Midbrain (tissue), 1 donor: ENCODE results near the gene NUMB.
"Not testable (repeated sequence)": the region's sequence is repeated elsewhere in the genome, so short reads cannot be mapped to it uniquely, and the experiment has no call there.

Experiments
- DNase-seq: peaks from one replicate; lab custom pipeline; 2025; lab: John Stamatoyannopoulos, UW

Gene NUMB

DNA sequence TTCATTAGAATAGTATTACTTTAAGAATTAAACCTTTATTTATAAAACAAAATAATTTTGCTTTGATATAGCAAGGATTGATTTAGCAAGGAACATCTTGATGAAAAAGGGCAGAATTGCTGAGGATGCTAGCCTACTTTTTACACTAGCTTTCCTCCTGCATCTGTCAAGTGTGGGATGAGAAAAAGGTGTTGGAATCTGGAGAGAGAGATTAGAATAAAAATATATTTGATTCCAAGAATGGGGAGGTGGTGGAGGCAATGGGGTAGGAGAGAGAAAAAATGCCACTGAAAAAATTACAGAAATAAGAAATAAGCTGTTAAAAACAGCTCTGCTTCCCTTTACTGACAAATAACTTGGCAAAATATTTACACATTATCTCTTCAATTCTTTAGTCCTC is 98.9 kb downstream of the NUMB start:
- DNase-seq: no peak

DNA sequence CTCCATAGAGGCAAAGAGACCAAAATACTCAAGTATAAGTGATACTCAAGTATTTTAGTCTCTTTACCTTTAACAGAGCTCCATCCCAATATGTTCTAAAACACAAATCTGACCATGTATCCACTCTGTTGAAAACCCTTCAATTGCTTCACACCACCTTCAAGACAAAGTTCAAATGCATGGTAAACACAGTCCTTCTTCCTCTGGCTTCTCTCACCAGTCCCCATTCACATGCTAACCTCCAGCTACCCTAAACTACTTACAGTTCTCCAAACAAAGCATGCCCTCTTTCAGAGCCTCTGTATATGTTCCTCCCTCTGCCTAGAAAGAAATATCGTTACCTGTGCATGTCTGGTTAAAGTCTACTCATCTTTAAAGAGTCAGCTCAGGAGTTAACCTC is 100.2 kb downstream of the NUMB start:
- DNase-seq: no peak

DNA sequence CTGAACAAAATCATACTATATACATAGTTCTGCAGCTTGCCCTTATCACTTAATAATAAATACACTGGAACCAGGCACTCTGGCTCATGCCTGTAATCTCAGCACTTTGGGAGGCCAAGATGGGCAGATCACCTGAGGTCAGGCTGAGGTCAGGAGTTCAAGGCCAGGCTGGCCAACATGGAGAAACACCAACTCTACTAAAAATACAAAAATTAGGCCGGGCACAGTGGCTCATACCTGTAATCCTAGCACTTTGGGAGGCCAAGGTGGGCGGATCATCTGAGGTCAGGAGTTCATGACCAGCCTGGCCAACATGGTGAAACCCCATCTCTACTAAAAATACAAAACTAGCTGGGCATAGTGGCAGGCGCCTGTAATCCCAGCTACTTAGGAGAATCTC is 109.3 kb downstream of the NUMB start:
- not testable (repeated sequence) for DNase-seq

DNA sequence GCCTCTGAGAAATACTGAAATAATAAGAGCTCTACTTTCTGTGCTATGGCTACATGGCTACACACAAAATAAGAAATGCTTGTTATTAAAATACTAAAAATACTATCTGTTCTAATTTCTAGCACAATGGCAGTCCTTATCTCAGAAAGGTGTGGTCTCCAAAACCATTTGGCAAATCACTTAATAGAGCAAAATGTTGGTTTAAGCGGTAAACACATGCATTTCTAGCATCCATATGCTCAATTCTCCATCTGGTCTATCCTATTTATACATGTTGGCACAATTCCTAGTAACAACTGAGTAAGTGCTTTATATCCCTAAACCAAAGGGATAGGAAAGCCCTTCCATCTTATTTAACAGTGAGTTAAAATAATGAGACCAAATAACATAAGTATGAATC is 114.0 kb downstream of the NUMB start:
- no peak for DNase-seq

DNA sequence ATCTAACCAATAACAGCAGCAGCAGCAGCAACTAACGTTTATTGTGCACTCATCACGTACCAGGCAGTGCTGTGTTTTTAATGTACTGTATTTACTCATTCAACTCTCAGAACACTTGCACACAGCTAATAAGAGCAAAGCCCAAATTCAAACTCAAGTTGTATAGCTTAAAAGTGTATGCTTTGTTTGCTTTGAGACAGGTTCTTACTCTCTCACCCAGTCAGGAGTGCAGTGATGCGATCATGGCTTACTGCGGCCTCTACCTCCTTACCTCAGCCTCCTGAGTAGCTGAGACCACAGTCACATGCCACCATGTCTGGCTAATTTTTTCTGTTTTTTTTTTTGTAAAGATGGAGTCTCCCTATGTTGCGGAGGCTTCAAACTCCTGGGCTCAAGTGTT is 115.7 kb downstream of the NUMB start:
- no peak for DNase-seq

DNA sequence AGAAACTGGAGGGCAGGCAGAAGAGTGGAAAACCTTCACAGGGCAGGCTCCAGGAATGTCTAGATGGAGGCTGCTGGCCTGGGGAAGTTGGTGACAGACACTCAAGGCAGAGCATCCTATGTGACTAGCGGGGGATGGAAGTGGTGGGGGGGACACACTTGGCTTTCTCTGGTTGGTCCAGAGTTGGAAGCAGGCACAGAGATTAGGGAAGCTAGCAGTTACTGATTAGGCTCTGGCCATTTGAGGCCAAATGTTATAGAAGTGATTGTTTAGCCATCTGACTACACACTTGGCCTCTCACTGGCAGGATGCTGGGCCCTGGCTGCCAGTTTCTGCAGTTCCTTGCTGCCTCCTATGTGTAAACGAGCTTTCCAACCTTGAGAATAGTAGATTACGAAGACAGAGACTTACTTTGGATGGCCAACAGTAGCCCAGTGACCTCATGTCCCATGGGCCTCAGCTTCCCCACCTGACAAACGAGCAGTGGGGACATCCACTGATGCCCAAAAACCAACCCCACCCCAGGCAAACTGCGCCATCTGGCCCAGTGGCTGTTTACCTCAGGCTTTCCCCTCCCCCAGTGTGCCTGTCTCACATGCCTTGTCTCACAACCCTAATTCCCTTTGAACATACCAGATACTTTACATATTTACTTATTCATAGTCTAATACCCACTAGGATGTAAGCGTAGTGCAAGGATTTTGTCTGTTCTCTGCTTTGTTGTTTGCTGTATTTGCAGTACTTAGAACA is 118.3 kb downstream of the NUMB start:
- DNase-seq: no peak

DNA sequence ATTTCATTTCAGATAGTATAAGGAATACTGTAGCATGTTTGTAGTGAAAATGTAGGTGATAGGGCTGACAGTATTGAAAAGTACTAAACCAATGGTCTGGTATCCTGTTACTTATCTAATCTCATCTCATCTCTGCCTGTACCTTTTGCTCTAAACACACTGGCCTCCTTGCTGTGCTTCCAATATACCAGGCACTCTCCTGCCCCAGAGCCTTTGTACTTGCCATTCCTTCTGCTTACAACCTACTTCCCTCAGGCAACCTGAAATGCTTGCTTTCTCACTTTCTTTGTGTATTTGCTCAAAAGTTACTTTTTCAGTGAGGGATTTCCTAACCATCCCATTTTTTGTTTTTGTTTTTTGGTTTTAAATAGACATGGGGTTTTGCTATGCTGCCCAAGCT is 119.1 kb downstream of the NUMB start:
- DNase-seq: no peak

DNA sequence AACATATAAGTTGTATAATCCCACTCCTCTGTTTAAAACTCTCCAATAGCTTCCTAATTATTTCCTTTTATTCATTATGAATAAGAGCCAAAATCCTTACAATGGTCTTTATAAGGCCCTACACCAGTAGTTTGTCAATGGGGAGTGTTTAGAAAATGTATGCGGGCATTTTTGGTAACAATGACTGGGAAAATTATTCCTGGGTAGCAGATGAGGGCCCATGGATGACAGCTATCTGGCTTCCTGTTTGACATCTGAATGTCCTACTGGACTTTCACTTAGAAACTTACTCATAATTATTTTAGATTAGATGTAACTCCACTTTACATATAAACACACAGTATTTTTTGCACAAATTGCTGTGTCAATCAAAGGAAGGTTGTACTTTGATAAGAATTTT is 119.8 kb downstream of the NUMB start:
- no peak for DNase-seq

DNA sequence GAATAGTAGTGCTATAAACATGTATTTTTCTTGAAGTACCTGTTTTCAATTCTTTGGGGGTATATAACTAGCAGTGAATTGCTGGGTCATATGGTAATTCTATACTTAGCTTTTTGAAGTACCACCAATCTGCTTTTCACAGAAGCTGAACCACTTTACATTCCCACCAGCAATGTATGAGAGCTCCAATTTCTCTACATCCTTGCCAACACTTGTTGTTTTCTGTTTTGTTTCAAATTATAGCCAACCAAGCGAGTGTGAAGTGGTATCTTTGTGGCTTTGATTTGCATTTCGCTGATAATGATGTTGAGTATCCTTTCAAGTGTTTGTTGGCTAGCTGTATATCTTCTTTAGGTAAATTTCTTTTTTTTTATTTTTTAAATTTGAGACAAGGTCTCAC is 125.3 kb downstream of the NUMB start:
- DNase-seq: no peak

DNA sequence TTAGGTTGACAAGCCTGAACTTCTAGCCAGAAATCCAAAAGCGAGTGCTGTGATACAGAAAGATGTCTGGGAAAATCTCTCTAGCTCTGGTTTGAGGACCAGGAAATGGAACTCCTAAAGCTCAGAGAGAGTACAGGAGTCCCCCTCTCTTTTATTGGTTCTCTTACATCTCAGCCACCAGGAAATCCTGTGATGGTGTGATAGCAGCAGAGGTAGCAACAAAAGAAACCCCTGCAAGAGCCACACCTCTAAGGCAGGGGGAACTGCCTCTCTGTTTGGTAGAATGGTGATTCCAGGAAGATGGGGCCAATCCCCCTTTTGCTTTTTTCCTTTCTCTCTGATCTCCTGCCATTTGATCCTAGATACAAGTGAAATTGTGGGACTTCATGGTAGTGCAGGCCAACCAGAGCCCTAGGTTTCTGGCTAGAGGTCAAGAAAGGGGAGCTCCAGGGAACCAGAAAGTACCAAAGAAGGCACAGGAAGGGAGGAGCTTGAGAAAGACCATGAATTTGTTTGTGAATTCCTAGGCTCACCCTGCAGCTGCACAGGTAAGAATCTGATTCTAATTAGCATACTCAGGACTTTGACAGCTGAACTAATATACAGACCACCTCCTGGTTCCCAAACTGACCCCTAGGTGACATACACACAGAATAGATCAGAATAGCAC is 132.6 kb downstream of the NUMB start:
- DNase-seq: no peak

DNA sequence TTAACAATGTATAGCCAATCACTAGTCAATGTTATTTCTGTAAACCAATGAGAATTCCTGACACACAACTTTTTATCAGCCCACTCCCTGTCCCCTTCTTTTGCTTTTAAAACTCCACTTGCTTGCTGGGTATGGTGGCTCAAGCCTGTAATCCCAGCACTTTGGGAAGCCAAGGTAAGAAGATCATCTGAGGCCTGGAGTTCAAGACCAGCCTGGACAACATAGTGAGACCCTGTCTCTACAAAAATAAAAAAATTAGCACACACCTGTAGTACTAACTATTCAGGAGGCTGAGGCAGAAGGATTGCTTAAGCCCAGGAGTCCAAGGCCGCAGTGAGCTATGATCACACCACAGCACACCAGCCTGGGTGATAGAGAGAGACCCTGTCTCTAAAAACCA is 133.3 kb downstream of the NUMB start:
- no peak for DNase-seq

DNA sequence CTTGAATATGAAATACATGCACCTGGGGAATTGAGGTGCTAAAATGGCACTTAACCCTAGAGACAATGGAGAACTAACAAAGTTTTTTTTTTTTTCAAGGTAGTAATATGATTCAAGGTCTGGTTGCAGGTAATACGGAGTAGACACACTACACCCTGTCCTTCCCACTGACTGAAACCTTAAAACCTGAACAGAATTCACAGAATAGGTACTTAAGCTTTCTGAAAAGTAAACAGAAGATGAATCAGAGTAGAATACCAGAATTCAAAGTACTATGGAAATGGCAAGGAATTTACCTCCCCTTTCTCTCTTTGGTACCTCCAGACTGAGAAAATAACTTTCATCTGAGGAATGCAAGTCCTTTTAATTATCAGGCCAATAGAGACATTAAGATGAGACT is 133.8 kb downstream of the NUMB start:
- no peak for DNase-seq

DNA sequence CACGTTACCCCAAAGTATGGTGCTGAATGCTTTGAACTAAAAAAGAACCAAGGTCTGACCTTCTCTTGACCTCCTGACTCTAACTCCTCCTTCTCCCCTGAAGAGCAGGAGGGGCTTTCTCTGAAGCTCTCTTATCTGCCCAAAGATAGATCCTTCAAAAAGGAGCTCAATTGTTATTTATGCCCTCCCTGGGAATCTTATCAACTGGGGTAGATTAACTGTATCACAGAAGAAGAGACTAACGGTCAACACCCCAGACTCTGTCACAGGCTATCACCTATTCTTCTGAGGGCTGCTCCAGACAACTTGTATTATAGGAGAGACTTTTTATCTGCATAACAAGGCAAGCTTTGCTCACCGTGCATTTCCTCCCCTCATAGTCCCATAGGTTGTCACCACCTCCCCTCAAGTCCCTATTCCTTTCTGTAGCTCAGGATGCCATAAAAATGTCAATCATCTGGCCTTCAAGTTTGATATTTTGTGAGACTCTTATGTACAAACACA is 134.4 kb downstream of the NUMB start:
- DNase-seq: no peak

DNA sequence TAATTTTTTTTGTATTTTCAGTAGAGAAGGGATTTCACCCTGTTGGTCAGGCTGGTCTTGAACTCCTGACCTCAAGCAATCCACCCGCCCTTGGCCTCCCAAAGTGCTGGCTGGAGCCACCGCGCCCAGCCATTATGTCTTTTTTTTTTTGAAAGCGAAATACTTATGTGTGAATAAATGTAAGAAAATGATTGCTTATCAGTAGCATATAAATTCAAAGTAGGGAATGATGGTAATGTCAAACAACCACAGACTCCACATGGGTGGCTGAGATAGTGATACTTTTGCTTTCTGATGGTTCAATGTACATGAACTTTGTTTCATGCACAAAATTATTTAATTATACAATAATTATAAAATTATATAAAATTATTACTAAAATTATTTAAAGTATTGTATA is 145.2 kb downstream of the NUMB start:
- DNase-seq: no peak

DNA sequence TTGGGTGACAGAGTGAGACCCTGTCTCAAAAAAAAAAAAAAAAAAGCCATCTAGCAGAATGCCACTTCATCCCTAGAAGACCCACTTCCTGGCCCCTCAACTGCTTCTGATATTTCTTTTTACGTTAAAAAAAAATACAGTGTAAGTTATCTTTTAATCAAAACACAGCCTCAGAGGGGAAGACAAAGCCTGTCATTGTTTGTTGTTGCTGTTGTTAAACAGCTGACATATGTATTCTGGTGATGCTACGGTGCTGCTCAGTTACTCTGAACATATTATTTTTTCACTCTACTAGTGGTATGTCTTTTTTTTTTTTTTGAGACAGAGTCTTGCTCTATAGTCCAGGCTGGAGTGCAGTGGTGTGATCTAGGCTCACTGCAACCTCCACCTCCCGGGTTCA is 145.7 kb downstream of the NUMB start:
- DNase-seq: no peak

DNA sequence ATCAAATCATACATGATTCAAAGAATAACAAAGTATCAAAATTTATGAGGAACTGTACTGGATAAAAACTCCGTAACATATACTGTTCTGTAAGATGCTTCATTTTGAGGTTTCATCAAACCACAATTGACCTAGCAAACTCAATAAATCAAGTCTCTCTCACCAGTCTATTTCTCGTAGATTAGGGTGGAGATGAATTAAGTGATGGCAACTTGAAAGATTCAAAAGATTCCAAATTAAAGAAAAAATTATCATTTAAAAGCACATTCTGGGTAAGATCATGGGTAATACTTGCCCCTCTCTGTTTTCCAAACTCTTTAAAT is 146.7 kb downstream of the NUMB start:
- DNase-seq: no peak

DNA sequence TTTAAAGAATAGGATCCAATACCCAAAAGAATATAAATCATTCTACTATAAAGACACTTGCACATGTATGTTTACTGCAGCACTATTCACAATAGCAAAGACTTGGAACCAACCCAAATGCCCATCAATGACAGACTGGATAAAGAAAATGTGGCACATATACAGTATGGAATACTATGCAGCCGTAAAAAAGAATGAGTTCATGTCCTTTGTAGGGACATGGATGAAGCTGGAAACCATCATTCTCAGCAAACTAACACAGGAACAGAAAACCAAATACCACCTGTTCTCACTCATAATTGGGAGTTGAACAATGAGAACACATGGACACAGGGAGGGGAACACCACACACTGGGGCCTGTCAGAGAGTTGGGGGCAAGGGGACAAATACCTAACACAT is 149.1 kb downstream of the NUMB start:
- DNase-seq: not testable (repeated sequence)

DNA sequence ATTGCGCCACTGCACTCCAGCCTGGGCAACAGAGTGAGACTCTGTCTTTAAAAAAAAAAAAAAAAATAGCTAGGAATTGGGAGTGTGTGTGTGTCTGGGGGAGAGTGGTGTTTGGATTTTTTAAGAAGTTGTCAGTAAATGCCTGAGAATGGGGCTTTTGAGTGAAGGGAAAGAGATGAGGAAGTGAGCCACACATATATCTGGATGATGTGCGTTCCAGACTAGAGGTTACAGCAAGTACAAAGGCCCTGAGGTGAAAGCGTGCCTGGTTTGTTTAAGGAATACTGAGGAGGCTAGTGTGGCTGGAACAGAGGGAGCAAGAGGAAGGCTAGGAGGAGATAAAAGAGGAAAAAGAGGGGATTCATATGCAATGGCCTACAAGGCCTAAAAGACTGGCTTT is 151.1 kb downstream of the NUMB start:
- DNase-seq: no peak

DNA sequence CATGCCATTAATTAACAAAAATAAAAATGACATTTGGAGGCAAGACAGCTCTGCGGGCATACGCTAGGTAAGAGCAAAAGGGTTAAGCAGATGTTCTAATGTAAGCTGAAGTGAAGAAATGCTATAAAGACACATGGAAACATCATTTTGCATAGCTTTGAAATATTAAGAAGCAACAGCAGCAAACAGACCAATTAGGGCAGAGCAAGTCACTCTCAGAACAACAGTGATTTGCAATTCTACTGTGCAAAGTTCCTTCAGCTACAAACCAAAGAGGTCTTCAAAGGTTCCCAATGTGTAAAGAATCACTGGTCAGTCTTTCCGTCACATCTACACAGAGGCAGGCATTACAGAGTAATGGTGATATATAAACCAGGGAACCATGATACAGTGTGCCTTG is 152.8 kb downstream of the NUMB start:
- no peak for DNase-seq

DNA sequence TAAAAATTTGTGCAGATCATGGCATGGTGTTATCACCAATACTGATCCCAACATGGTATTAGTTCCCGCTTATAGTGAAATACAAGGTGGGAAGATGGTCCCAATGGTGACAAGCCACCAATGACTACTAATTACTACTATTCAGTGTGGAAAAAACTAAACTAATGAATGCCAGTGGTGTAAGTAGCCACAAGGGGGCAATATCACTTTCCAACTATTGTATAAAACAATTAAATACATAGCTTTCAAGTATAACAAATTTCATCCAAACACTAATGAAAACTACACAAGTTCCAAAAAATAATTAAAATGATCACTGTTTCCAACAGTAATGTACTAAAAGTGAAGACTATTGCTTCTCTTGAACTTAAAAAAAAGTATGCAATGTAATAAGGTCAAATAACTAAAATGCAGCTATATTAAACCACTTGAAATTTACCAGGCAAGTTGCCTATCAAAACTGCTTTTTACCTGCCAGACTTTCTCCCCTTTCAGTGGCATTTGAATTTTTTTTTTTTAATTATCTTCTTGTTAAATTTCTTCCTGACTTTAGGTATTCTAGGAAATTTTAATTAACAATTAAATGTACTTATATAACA is 163.0 kb downstream of the NUMB start:
- peak; percentile 36 for DNase-seq

DNA sequence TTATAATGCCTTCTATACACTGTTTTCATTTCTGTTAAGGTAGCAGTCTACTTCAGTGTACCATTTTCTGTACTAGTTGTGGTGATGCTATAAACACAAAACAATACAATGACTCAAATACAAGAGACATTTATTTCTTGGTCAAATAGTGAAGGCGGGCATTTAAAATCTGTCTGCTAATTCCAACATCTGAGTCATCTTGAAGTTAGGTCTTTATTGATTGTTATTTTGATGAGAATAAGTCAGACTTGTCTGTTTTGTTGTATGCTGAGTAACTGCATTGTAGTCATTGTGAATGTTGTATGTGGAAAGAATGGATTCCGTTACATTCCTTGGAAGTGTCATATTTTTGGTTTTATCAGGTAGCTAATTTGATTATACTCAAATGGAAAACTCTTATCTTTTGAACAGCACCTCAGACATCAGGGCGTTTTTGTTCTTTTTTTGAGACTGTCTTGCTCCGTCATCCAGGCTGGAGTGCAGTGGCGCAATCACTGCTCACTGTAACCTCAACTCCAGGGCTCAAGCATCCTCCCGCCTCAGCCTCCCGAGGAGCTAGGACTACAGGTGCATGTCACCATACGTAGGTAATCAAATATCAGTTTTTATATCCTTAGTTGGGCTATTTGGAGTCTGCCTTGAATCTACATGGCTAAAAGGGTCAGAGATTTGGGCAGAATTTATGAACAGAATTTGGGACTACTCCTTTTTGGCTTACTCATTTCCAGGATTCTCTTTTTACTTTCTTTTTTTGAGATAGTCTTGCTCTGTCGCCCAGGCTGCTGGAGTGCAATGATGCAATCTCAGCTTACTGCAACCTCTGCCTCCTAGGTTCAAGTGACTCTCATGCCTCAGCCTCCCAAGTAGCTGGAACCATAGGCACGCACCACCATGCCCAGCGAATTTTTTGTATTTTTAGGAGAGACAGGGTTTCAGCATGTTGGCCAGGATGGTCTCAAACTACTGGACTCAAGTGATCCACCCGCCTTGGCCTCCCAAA is 164.3 kb downstream of the NUMB start:
- no peak for DNase-seq

DNA sequence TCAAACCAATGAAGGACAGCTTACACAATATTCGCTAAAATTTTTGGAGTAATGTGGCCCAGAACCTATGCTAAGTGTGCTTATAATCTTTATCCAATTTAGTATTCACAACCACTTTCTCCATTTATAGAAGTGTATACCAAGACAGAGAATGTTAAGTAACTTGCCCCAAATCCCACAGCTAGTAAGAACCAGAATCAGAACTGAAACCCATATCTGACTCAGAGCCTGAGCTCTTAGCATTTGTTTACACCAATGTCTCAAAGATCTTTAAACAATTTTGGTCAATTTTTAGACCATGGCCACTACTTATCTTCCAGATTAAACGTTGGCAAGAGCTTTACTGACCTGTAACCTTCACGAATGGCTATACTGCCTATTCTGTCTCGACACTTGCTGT is 168.1 kb downstream of the NUMB start:
- no peak for DNase-seq
